GM12878 (cell line): Measurements from ENCODE around the gene GABRQ. TPM values are rescaled to one million over a fixed set of nuclear protein-coding genes. Genes with fewer than 3 reads are reported as not detected.

ENCODE experiments used
- ATAC-seq: fragments of 200-7000 bp; cut with Tn5 transposase; 3 replicates; pipeline ENCODE4 v1.9.1; 2020; ENCODE audit warnings: mild to moderate bottlenecking, moderate library complexity
- BruUV-seq: library from RNA; stranded (reverse); fragments of 400-500 nt; replicated peaks from 2 replicates; lab custom pipeline; 2021; lab: Mats Ljungman, UMichigan
- CTCF ChIA-PET: fragments of 300-600 bp; sonication (Branson Sonifier 250); formaldehyde crosslinking; extraction: SDS; loops from one replicate; lab custom pipeline; 2021; ENCODE audit warnings: inconsistent platforms; lab: Yijun Ruan, JAX
- POLR2A ChIA-PET: fragments of 350-600 bp; formaldehyde crosslinking; extraction: SDS; loops from one replicate; lab custom pipeline; 2021; ENCODE audit warnings: inconsistent platforms; lab: Charles Lee
- RAD21 ChIA-PET: fragments of 300-600 bp; sonication (Branson Sonifier 250); formaldehyde crosslinking; loops from one replicate; lab custom pipeline; 2023; ENCODE audit warnings: antibody characterized with exemption; ENCODE audit not compliant: unreplicated experiment; lab: Charles Lee
- SMC1A ChIA-PET: fragments of 300-600 bp; sonication (Branson Sonifier 250); formaldehyde crosslinking; loops from one replicate; lab custom pipeline; 2023; ENCODE audit not compliant: unreplicated experiment, uncharacterized antibody; lab: Charles Lee
- DNase-seq: peaks from one replicate; pipeline ENCODE4 v3.0.0-alpha.2; 2011; ENCODE audit warnings: low read depth, low spot score
- FAIRE-seq: peaks from 3 replicates; lab custom pipeline; 2011; peaks lifted over from hg19 to GRCh38; lab: Jason Lieb, UNC
- H2AFZ ChIP-seq: 2 replicates; pipeline ENCODE4 v1.6.0; 2011; ENCODE audit warnings: low read depth, low read length, control low read depth; ENCODE audit not compliant: control insufficient read depth
- H3K27ac ChIP-seq: 2 replicates; pipeline ENCODE4 v1.5.1; 2011; ENCODE audit warnings: control low read depth; ENCODE audit not compliant: control insufficient read depth, insufficient read depth
- H3K27me3 ChIP-seq, 2 experiments: replicated peaks in 1 of 2; 2 replicates each; pipeline versions ENCODE4 v1.6.0 to v1.6.1; 2011; ENCODE audit warnings: low read length in 1 of 2; ENCODE audit not compliant: control insufficient read depth in 2 of 2, insufficient read depth in 2 of 2
- H3K36me3 ChIP-seq, 2 experiments: 2 replicates each; pipeline ENCODE4 v1.5.1; 2011; ENCODE audit warnings: low read length in 1 of 2; ENCODE audit not compliant: control insufficient read depth in 2 of 2, insufficient read depth in 2 of 2
- H3K4me1 ChIP-seq: 2 replicates; pipeline ENCODE4 v1.6.1; 2011; ENCODE audit warnings: mild to moderate bottlenecking, low read length, moderate library complexity, mixed read lengths; ENCODE audit not compliant: control insufficient read depth, insufficient read depth
- H3K4me2 ChIP-seq: 2 replicates; pipeline ENCODE4 v1.6.0; 2011; ENCODE audit warnings: control low read depth; ENCODE audit not compliant: control insufficient read depth, insufficient read depth
- H3K4me3 ChIP-seq: fragments of 200-600 bp; sonication (generic); 2 replicates; pipeline ENCODE4 v1.5.1; 2016
- H3K79me2 ChIP-seq: 2 replicates; pipeline ENCODE4 v1.6.0; 2011; ENCODE audit warnings: low read length; ENCODE audit not compliant: control insufficient read depth, insufficient read depth
- H3K9ac ChIP-seq: 2 replicates; pipeline ENCODE4 v1.8.0; 2011; ENCODE audit warnings: low read length, control low read depth, mixed read lengths; ENCODE audit not compliant: control insufficient read depth, insufficient read depth
- H3K9me3 ChIP-seq: replicated peaks from 3 replicates; pipeline ENCODE4 v1.5.1; 2011; ENCODE audit warnings: mild to moderate bottlenecking, low read length; ENCODE audit not compliant: control insufficient read depth, insufficient read depth
- H4K20me1 ChIP-seq: 2 replicates; pipeline ENCODE4 v1.6.0; 2011; ENCODE audit not compliant: control insufficient read depth, insufficient read depth
- CHD4 ChIP-seq: fragments of 200-600 bp; sonication (generic); IDR thresholded peaks from 2 replicates; pipeline ENCODE4 v1.6.1; 2016; ENCODE audit warnings: mild to moderate bottlenecking
- ETV6 ChIP-seq, 2 experiments: fragments of 450-650 bp in 1 of 2; IDR thresholded peaks in 1 of 2; conservative IDR thresholded peaks in 1 of 2; 2 replicates each; pipeline ENCODE4 v1.6.1; 2014; ENCODE audit warnings: antibody characterized with exemption in 1 of 2, borderline replicate concordance in 1 of 2, low read depth in 1 of 2, mild to moderate bottlenecking in 1 of 2, moderate library complexity in 1 of 2
- EZH2 ChIP-seq: IDR thresholded peaks from 2 replicates; pipeline ENCODE4 v1.6.1; 2012; ENCODE audit warnings: low read depth, mild to moderate bottlenecking, control low read depth, inconsistent platforms, low read length, borderline replicate concordance; ENCODE audit not compliant: control insufficient read depth
- FOS ChIP-seq: IDR thresholded peaks from 3 replicates; pipeline ENCODE4 v1.6.1; 2011; ENCODE audit warnings: borderline replicate concordance; ENCODE audit not compliant: insufficient read length; ENCODE audit errors: extremely low read depth
- IKZF2 ChIP-seq, 2 experiments: fragments of 450-650 bp; IDR thresholded peaks; 2 replicates each; pipeline ENCODE4 v1.6.1; 2017; ENCODE audit warnings: mild to moderate bottlenecking in 2 of 2, moderate library complexity in 2 of 2
- NFYA ChIP-seq: IDR thresholded peaks from 2 replicates; pipeline ENCODE4 v1.6.1; 2011; ENCODE audit warnings: low read depth, mild to moderate bottlenecking, low read length, improper control_type of control experiment, borderline replicate concordance
- NR2C1 ChIP-seq: fragments of 450-650 bp; IDR thresholded peaks from 2 replicates; pipeline ENCODE4 v1.6.1; 2017; ENCODE audit warnings: antibody characterized with exemption, mild to moderate bottlenecking, moderate library complexity
- RAD21 ChIP-seq: IDR thresholded peaks from 2 replicates; pipeline ENCODE4 v1.6.1; 2011; ENCODE audit warnings: mild to moderate bottlenecking, low read depth, low read length, moderate library complexity; ENCODE audit not compliant: insufficient read depth
- RFX5 ChIP-seq: IDR thresholded peaks from 2 replicates; pipeline ENCODE4 v1.6.1; 2011; ENCODE audit warnings: low read depth, low read length, improper control_type of control experiment
- SRF ChIP-seq, 2 experiments: IDR thresholded peaks; 2 replicates each; pipeline ENCODE4 v1.6.1; 2011; ENCODE audit warnings: low read depth in 2 of 2, low read length in 2 of 2, mild to moderate bottlenecking in 1 of 2, moderate library complexity in 1 of 2
- SUPT20H ChIP-seq: IDR thresholded peaks from 2 replicates; pipeline ENCODE4 v1.6.1; 2011; ENCODE audit warnings: low read depth, mild to moderate bottlenecking, low read length, moderate library complexity, borderline replicate concordance; ENCODE audit not compliant: control insufficient read depth
- YY1 ChIP-seq: IDR thresholded peaks from 2 replicates; pipeline ENCODE4 v1.6.1; 2011; ENCODE audit warnings: low read depth, mild to moderate bottlenecking, low read length
- ZZZ3 ChIP-seq: IDR thresholded peaks from 2 replicates; pipeline ENCODE4 v1.6.1; 2011; ENCODE audit warnings: low read depth; ENCODE audit not compliant: control insufficient read depth, insufficient read length
- WGBS: methylation state at CpG from one replicate; pipeline ENCODE4 v1.1.6; 2016; ENCODE audit warnings: low lambda C conversion rate; ENCODE audit not compliant: insufficient replicate concordance, insufficient coverage; ENCODE audit errors: missing lambda C conversion rate; 5-methylcytosine and 5-hydroxymethylcytosine counted together
- in situ Hi-C: fragments of 300-500 bp; cut with MboI; formaldehyde crosslinking; loops from 9 replicates; pipeline ENCODE4 v1.14.3; 2018; ENCODE audit warnings: mixed read lengths
- intact Hi-C: fragments of 100-400 bp; cut with micrococcal nuclease; formaldehyde crosslinking; loops from one replicate; pipeline ENCODE4 v1.14.2; 2022; ENCODE audit not compliant: unreplicated experiment
- polyA plus RNA-seq, 11 experiments: library from polyadenylated mRNA; depleted of rRNA in 4 of 11; unstranded in 6 of 11; stranded (reverse) in 5 of 11; fragments of >200 nt; fragmentation: Nextera tagmentation in 4 of 11; fragmentation: Illumina TruSeq in 1 of 11; extraction: Ambion mirVana in 4 of 11; extraction: Trizol in 1 of 11; gene quantifications; 1 replicate in 1 of 11; 2 replicates in 10 of 11; pipeline versions ENCODE4 v1.2.1 to v1.2.3, GENCODE V29; 2011 to 2016; ENCODE audit warnings: inconsistent platforms in 2 of 11, missing spikeins in 2 of 11, low read depth in 1 of 11
- total RNA-seq, 4 experiments: library from RNA; depleted of rRNA in 3 of 4; stranded (reverse); fragments of >200 nt in 3 of 4; fragmentation: Illumina TruSeq in 1 of 4; extraction: Trizol in 1 of 4; gene quantifications; 2 replicates each; pipeline versions ENCODE4 v1.2.1 to v1.2.3, GENCODE V29; 2013 to 2021
- TF ChIP-seq, protein P1 (sequence below): fragments of 450-650 bp; conservative IDR thresholded peaks from 2 replicates; pipeline ENCODE4 v1.6.1; 2017; ENCODE audit warnings: mild to moderate bottlenecking, moderate library complexity
- TF ChIP-seq, protein P2 (sequence below): IDR thresholded peaks from 2 replicates; pipeline ENCODE4 v1.6.1; 2011; ENCODE audit warnings: low read depth, low read length, improper control_type of control experiment, borderline replicate concordance

The GABRQ gene
- total and polyA plus RNA-seq, 10 of the 15 experiments (the other 5 are each of a cell fraction or from before 2014, with no cell fraction given), result 0.04 TPM; not detected in 9

DNA sequence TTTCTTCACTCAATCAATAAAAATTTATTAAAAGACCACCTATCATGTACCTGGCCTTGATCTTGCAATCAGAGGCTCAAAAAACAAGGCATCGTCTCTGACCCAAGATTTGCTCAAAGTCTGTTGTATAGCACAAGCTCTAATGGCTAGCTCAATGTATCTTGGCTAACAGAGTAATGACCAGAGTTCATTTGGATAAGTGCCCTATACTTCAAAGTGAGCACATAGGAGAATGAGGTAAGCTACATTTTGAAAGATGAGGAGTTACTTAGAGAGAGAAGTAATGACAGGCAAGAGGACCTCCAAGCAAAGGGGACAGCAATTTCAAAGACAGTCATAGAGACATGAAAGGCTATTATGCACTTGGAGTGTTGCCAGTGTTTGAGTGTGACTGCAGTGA is 22.9 kb upstream of the GABRQ start:
- Histone ChIP-seq H3K36me3 (no peaks in the 10 kb centered on the region), H3K4me3 (no peak overlapping the region), H3K27me3 (no peaks in the 10 kb centered on the region; a peak in 1 of 4 replicates), H3K79me2 (no peaks in the 10 kb centered on the region), H4K20me1 (no peaks in the 10 kb centered on the region), H3K9ac (no peak overlapping the region), H3K4me1 (no peaks in the 10 kb centered on the region), H2AFZ (no peak overlapping the region), H3K9me3 (no peaks in the 10 kb centered on the region), H3K4me2 (no peak overlapping the region), H3K27ac (no peak overlapping the region)
- SMC1A ChIA-PET, result no interaction called here
- FAIRE-seq (no peak), ATAC-seq (no peak), DNase-seq (no peak)
- no TSS peak for BruUV-seq
- WGBS, result 0% methylated on average over 1 of the region's 1 CpG
- in situ Hi-C loops (no loop called here), intact Hi-C loops (no loop called here)
- CTCF ChIA-PET, result no interaction called here
- POLR2A ChIA-PET, result no interaction called here
- RAD21 ChIA-PET, result no interaction called here
- no peak for TF ChIP-seq SRF (IDR thresholded peaks at IDR 0.05; ENCODE audit: low read depth in 2 of 2, low read length in 2 of 2)
- TF ChIP-seq FOS, result no peak
- TF ChIP-seq SUPT20H, result no peak
- no peak for TF ChIP-seq EZH2

DNA sequence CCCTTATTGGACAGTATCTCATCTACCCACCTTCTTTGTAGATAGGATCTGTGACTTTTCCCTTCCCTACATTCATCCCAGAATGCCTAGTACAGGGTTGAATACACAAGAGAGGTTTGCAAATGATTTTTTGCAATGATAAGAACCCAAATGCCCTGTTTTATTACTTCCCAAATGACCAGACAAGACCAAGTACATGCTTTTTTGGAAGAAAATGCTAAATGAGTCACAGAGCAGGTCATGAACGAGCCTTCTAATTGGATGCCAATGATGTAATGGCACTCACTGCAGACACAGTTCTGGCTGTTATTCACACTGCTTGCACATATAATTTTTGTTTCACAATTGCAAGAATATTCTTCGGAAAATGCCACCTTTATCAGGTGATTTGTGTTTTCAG is 17.8 kb upstream of the GABRQ start:
- SMC1A ChIA-PET, result no interaction called here
- Histone ChIP-seq H3K9ac (no peak overlapping the region), H3K27ac (no peak overlapping the region), H3K79me2 (no peaks in the 10 kb centered on the region), H3K4me2 (no peak overlapping the region), H3K36me3 (no peaks in the 10 kb centered on the region), H3K9me3 (no peaks in the 10 kb centered on the region), H3K4me1 (no peaks in the 10 kb centered on the region), H3K27me3 (no peaks in the 10 kb centered on the region; a peak in 1 of 4 replicates), H3K4me3 (no peak overlapping the region), H4K20me1 (no peaks in the 10 kb centered on the region), H2AFZ (no peak overlapping the region)
- intact Hi-C loops, result no loop called here
- DNase-seq (no peak), FAIRE-seq (no peak), ATAC-seq (no peak)
- BruUV-seq, result no TSS peak
- RAD21 ChIA-PET, result no interaction called here
- POLR2A ChIA-PET, result no interaction called here
- CTCF ChIA-PET, result interaction anchor here (2.1 kb wide), 1 partner anchor 13 kb away, joined by 6 read pairs; no protein-coding TSS in a partner anchor
- WGBS, result 0% methylated on average over 2 of the region's 2 CpGs
- in situ Hi-C loops, result no loop called here
- TF ChIP-seq RFX5 (no peak), ETV6 (conservative IDR thresholded peaks at IDR 0.05 in 1 of 2, IDR thresholded peaks at IDR 0.05 in 1 of 2; ENCODE audit: borderline replicate concordance in 1 of 2, low read depth in 1 of 2) (no peak), IKZF2 (IDR thresholded peaks at IDR 0.05) (no peak), RAD21 (no peak), NR2C1 (no peak), CHD4 (no peak), NFYA (no peak), ZZZ3 (no peak), YY1 (no peak)
- TF ChIP-seq, protein P1, sequence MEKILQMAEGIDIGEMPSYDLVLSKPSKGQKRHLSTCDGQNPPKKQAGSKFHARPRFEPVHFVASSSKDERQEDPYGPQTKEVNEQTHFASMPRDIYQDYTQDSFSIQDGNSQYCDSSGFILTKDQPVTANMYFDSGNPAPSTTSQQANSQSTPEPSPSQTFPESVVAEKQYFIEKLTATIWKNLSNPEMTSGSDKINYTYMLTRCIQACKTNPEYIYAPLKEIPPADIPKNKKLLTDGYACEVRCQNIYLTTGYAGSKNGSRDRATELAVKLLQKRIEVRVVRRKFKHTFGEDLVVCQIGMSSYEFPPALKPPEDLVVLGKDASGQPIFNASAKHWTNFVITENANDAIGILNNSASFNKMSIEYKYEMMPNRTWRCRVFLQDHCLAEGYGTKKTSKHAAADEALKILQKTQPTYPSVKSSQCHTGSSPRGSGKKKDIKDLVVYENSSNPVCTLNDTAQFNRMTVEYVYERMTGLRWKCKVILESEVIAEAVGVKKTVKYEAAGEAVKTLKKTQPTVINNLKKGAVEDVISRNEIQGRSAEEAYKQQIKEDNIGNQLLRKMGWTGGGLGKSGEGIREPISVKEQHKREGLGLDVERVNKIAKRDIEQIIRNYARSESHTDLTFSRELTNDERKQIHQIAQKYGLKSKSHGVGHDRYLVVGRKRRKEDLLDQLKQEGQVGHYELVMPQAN, result no peak
- TF ChIP-seq, protein P2, sequence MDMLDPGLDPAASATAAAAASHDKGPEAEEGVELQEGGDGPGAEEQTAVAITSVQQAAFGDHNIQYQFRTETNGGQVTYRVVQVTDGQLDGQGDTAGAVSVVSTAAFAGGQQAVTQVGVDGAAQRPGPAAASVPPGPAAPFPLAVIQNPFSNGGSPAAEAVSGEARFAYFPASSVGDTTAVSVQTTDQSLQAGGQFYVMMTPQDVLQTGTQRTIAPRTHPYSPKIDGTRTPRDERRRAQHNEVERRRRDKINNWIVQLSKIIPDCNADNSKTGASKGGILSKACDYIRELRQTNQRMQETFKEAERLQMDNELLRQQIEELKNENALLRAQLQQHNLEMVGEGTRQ, result no peak
